ENCODE data around the gene CYYR1. TPM values are rescaled to one million over a fixed set of nuclear protein-coding genes. Genes with fewer than 3 reads are reported as not detected.
A peak's percentile ranks its signal among the peaks of the same experiment; 100 is the strongest.

Gene CYYR1
- total RNA-seq, 1 experiment from 2014 or later = 0.92 TPM

DNA sequence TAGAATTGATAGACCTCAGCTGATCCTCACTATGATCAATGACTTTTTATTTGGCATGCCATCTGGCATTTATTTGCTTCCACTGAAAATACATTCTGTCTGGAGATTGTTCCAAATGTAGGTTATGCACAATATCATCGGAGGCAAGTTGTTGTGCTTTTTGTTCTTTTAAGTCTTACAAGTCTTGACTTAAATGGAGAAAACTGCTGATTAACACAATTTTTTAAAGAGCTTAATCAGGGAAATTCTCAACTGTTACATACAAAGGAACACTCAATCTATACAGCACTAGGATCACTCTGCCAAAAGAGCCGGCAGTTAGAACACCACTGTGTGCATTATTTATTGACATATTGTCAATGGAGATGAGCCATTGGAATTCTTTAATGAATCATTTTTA lies 19.2 kb downstream of the CYYR1 start:
- no peak for DNase-seq (ENCODE audit: low read depth)

DNA sequence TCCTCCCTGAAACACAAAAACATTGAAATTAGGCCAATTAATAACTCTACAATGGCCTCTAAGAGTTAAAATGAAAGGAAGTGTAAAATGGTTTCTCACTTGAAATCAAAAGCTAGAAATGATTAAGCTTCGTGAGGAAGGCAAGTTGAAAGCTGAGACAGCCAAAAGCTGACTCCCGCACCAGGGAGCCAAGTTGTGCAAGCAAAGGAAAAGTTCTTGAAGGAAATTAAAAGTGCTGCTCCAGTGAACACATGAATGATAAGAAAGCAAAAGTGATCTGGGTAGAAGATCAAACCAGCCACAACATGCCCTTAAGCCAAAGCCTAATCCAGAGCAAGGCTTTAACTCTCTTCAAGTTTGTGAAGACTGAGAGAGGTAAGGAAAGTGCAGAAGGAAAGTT lies 22.8 kb downstream of the CYYR1 start:
- DNase-seq (ENCODE audit: low read depth) = no peak

DNA sequence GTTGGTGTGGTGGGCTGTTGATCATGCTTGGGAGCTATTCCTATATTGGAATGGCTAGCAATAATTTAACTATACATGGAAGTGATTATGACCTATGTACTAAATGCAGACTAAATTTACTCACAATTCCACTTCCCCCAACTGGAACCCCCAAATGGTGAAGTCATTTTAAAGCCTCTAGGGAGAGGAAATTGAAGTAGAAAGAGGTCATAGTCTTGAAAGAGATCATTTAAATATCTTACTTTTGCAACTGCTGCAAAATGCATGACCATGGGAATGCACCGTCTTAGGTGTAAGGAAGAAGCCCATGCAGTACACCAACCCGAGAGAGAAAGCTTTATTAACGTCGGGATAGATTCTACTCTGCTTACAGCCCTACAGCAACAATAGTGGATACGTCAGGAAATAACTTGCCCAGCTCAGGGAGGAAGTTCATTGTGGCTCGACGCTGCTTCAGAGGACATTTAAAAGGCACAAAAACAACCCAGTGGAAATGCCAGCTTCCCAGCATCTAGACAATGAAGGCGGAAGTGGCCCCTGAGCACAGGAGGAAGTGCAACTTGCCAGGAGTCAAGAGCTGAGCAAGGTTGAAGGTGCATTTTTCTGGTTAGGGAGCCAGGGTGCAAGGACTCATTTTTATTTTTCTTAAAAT lies 26.5 kb downstream of the CYYR1 start:
- DNase-seq (ENCODE audit: low read depth) = no peak

DNA sequence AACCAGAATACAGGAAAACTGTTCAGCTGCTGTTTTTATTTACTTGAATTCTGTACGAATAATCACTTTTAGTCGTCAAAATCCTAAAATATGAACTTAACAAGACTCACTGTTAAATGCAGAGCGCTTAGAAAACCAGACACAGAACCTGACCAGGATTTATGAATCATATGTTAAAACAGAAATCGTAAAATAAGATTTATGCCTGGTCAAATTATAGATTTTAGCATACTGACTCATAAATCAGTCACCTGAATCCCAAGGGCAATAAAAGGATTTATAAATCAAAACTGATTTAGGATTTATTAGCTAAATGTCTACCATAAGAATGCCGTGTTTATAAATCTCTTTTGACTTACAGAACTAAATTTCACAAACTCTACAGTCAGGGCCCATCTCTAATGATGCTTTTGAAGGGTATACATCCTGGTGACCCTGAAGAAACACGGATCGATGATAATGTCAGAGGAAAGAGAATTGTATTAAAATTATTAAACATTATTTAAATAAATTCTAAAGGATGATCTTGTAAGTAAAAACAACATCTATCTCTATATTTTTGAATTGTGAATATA lies 28.8 kb downstream of the CYYR1 start:
- no peak for DNase-seq (ENCODE audit: low read depth)

DNA sequence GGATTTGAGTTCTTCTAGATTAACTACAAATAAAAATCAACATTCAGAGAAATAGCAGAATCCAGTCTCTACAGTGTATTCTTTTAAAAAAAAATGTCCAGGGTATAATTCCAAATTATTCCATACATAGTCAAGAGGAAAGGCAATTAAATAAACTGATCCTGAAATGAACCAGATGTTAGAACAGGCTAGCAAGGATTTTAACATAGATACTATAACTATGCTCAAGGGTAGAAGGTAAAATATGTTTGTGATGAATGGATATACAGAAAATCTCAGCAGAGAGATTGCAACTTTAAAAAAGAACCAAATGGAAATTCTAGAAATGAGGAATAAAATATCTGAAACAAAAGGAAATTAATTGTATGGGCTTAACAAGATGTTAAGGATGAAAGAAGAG lies 32.4 kb downstream of the CYYR1 start:
- DNase-seq (ENCODE audit: low read depth) = no peak

DNA sequence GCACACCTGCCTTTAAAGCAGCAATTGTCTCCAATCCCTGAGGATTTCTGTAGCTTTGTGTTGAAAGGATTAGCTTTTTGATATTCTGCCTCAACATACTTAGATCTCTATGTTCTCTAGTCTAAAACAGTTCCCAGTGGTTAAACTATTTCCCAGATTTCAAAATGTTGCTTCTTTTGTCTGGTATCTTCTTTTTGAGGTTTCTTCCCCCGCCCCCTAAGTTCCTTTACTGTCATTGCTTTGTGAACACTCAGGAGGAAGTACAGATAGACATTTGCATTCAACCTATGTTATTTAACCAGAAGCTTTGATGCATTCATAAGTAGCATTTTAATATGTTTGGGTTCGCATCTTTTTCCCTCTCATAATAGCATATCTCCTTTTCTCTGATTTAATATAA lies 33.5 kb downstream of the CYYR1 start:
- DNase-seq (ENCODE audit: low read depth) = no peak

DNA sequence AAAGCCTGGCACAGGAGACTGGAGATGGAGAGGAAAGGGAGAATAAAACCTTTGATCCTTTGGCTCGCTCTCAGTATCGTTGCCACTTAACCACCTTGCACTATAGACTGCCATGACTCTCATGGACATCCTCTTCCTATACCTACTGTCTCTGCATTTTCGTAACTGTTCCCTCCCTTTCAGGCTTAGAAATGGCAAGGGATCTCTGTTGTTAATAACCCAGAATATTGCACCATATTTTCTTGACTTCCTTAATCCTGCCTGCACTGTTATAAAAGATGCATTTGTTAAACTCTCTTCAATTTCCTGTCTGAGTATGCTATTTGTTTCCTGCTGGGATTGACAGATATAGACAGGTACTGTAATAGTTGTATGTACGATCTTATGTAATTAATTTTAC lies 38.6 kb downstream of the CYYR1 start:
- no peak for DNase-seq (ENCODE audit: low read depth)

DNA sequence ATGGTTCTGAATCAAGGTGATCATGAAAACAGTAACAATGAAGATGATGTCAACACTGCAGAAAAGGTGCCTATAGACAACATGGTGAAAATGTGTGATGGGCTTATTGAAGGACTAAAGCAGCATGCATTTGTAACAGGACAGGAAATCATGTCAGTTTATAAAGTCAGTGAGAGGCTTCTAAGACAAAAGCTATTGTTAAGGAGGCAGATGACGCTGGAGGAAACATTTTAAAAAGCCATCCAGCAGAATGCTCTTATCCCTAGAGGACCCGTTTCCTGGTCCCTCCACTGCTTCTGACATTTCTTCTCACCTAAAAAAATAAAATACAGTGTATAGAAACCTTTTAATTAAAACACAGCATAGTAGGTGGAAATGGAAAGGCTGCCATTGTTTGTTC lies 40.9 kb downstream of the CYYR1 start:
- DNase-seq (ENCODE audit: low read depth) = no peak

DNA sequence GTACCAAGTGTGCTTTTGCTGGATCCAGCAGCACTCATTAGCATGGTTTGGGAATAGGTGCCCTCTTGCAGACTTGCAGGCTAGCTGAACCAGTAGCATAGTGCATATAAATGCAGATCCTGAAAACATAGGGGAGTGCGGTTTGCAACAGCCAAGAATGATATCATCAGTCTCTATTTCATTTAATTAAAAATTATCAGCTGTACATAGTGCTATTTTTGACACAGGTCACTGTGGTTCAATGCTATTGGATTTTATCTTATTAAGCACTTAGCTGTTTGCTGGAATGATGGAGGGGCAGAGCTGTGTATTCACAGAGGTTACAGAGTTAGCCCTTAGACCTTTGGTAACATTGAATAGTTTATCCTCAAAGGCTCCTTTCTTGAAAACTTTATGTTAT lies 43.6 kb downstream of the CYYR1 start:
- DNase-seq (ENCODE audit: low read depth) = no peak

DNA sequence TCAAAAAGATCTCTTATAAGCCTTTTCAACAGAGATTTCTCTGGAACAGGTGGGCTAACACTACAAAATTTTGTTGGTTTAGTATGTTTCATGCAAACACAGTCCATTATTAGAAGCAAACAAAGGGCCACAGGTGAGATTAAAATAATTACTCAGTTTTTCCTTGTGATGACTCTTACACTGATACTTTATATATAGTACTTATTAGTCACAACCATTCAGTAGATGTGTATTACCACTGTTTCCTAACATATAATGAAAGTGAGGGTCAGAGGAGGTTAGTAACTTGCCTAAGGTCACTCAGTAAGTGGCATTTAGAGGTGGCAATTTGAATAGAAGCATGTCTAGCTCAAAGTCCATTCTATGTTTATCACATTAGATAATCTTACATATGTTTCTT lies 44.2 kb downstream of the CYYR1 start:
- no peak for DNase-seq (ENCODE audit: low read depth)

DNA sequence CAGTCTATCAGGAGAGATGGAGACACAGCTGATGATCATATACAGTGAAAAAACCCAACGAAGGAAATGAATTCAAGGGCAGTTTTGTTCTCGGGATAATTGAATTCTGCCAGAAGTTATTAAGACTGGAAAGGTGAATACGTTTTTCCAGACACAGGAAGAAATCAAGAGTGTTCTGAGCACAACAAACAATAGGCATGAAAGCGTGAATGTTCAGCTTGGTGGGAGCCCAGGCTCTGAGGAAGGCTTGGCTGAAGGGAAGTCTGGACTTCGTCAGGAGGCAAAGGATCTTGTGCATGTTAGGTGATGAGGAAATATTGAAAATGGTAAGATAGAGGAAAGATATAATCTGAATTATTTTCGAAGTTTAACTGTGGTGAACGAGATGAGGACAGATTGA lies 50.4 kb downstream of the CYYR1 start:
- DNase-seq (ENCODE audit: low read depth) = no peak

DNA sequence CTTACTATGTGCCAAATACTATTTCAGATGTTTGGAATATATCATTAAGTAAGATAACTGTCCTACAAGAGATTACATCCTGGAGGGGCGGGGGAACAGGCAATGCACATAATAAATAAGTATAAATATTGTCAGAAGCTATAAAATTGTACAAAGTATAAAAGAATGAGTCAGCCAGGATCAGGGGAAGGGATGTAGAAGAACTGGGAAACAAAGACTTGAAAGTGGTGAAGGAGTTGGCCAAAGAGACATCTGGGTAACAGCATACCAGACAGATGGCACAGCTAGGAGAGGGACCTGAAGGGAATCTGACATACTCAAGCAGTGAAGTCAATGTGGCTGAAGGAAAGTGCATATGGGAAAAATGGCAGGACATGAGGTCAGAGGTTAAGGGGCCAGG lies 53.9 kb downstream of the CYYR1 start:
- DNase-seq (ENCODE audit: low read depth) = no peak

DNA sequence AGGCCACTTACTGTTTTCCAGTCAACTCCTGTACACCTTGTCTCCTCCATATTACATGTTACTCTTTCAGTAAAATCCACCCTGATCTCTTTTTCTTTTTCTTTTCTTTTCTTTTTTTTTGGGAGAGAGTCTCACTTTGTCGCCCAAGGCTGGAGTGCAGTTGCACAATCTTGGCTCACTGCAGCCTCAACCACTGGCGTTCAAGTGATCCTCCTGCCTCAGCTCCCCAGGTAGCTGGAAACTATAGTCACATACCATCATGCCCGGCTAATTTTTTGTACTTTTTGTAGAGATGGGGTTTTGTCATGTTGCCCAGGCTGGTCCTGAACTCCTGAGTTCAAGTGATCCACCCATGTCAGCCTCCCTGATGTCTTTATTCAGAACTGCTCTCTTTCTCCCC lies 57.8 kb downstream of the CYYR1 start:
- DNase-seq (ENCODE audit: low read depth) = no peak

DNA sequence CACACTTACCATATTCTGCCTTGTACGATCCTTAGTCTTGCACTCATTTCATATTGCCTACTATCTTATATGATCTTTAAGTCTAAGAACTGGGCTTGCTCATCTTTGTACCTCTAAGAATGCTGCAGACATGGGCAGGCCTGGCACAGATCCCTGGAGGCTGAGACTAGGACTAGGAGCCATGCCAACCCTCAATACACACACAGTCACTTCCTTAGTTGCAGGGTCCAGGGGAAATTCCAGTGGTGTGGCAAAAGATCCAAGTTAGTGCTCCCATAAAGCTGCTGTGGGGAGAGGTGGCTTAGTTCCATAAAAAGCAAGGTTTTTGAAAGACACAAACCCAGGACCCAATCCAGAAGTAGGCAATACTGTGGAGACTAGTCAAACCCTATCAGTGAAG lies 59.9 kb downstream of the CYYR1 start:
- DNase-seq (ENCODE audit: low read depth) = peak; percentile 45

DNA sequence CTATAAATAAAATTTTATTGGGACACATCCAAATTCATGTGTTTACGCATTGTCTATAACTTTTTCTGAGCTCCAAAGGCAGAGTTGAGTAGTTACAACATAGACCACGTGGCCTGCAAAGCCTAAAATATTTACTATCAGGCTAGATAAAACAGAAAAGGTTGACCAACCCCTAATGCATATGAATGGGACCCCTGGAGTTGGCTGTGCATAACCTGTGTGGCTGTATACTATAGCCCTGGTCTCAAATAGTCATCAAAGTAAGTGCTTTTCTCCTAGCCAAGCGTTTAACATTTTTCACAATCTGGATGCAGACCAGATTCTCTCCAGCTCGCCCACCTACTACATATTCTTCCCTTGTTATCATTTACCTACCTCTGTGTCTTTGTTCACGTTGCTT lies 60.4 kb downstream of the CYYR1 start:
- no peak for DNase-seq (ENCODE audit: low read depth)

DNA sequence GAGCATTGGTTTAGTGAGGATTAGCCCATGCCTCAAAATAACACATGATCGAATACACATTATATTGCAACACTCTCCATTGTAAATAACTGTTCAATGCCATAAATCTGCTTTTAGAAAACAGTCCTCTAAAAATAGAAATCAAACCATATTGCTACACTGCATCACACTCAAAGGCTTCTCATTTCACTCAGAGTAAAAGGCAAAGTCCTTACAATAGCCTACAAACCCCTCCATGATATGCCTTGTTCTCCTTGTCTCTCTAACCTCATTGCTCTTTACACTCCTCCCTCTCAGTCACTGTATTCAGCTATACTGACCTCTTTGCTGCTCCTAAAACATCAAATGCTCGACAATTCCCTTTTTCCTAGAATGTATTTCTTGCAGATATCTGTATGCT lies 64.2 kb downstream of the CYYR1 start:
- no peak for DNase-seq (ENCODE audit: low read depth)

DNA sequence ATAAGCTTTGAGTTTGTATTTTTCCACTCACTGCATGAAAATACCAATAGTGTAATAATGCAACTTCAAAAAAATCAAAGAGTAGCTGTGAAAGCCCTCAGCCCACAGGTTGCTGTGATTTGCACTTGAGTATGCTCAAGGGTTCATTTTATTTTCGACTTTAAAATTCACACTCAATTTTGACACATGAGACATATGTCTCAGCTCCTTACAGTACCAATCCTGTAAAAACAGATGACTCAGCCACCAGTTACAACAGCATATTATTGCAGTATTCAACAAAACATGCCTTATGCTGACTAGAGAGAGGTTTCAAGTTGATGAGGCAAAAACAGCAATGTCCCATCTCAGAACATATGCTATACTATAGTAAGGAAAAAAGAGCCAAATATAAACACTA lies 66.1 kb downstream of the CYYR1 start:
- DNase-seq (ENCODE audit: low read depth) = peak; percentile 84

DNA sequence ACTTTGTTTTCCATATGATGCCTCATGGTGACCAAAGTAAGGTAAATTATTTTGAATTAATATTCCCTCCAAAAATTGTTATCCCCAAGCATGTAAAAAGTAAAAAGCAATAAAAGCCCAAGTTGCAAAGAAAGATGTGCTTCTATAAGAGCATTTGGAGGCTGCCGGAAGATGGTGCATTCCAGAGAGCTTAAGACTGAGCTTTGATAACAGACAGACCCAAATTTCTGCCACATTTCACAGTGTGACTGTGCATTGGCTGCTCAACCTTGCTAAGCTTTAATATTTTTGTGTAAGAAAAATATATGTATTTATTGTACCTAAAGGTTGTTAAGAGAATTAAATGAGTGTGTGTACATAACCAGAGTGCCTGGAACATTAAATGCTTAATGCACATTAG lies 67.9 kb downstream of the CYYR1 start:
- DNase-seq (ENCODE audit: low read depth) = no peak

DNA sequence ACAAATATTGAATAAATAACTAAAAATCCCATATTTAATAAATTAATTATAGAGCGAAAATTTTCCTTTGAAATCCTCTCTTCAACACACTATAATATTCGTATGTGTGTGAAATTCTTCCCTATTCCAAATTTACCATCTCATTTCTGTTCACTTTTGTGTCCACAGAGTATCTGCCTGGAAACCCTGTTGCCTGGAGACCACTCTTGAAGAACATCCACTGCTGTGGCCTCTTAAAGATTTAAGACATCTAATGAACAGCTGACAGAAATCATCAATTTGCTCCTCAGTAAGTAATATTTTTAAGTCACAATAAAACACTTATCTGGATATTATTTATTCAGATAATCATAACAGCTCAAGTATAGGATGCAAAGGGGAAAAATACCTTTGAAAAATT lies 69.7 kb downstream of the CYYR1 start:
- no peak for DNase-seq (ENCODE audit: low read depth)

DNA sequence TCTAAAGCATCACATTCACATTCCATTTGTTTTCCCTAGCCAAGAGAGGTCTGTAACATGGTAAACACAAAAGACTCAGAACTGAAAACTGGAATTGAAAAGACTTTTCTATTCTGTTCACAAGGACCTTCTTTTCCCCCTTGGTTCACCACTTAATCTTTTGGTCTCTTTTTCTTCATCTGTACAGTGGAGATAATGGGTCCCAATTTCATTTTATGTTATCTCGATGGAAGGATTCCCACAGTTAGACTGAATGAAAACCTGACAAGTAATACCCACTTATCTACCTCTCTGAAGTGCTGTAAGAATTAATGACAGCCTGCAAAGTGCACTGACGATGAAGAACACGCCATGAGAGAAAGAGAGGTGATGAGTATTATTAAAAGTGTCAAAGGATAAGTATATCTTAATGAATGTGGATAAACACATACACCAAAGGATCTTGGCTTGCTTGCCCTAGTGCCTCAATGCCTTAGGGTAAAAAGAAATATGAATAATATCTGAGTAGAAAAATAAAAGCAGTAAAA lies 71.5 kb downstream of the CYYR1 start:
- DNase-seq (ENCODE audit: low read depth) = no peak

DNA sequence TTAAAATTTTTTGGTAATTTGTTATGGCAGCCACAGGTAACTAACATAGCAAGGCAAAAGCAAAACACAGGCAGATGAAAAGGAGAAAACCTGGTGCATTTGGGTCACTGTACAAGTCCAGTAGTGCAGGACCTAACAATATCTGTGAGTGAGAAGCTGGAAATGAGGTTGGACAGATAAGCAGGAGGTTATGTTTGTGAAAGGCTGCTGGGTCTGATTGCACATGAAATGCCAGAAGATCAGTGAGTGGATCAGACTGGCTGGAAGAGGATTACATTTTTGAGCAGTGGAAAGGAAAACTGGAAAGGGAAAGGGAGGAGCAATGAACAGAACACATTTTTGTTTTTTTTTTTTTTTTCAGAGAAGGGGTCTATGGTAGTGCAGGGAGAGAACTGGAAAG lies 73.6 kb downstream of the CYYR1 start:
- no peak for DNase-seq (ENCODE audit: low read depth)

DNA sequence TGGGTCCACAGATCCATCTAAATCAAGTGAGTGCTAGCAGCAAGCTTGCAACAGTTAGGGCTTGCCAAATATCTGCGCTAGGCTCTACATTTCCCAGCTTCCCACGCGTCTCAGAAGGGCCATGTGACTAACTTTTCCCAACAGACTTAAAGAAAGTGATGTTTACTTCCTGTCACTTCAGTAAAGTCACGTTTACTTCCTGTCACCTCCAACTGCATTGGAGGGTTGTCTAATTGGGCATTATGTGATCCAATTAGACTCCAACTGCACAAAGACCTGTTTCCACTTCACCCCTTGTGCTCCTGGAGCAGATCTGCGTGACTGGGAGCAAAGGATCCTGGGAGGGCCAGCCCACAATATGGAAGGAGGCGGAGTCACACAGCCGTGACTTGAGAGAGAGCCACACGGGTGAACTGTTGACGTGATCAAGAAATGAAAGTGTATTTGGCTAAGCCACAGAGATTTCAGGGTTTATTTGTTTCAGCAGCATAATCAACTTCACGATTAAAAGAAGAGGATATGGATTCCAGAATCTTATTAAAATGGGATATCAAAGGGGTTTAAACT lies 77.7 kb downstream of the CYYR1 start:
- DNase-seq (ENCODE audit: low read depth) = no peak

DNA sequence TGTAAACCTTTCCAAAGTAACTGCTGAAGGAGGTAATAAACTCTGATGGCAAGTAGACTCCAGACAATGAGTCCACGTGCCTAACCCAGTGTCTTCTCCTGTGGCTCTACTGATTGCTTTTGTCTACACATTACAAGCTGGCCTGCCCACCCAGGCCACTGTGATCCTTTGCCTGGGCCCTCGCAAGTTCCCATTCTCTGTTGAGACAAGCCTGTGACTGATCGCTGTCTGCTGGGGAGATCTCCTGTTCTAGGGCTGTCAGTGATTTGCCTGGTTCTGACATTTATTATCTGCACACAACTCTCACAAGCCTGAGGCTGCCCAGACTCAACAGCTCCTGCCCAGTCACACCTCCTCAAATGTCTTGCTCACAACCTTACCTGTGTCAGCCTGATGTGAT lies 81.4 kb downstream of the CYYR1 start:
- DNase-seq (ENCODE audit: low read depth) = no peak

Measured in LHCN-M2 (cell line).